WTC11 (cell line): ENCODE results near the gene TMEM88. TPM values are rescaled to one million over a fixed set of nuclear protein-coding genes. Genes with fewer than 3 reads are reported as not detected.

Source experiments
- ATAC-seq: fragments of 200-7000 bp; cut with Tn5 transposase; 2 replicates; pipeline ENCODE4 v1.10.0; 2021; ENCODE audit warnings: mild to moderate bottlenecking, moderate library complexity
- CTCF ChIA-PET: fragments of 300-600 bp; sonication (Branson Sonifier 250); formaldehyde crosslinking; loops from one replicate; lab custom pipeline; 2021; ENCODE audit warnings: antibody characterized with exemption; lab: Charles Lee
- POLR2A ChIA-PET: fragments of 350-600 bp; sonication (Branson Sonifier 250); formaldehyde crosslinking; loops from one replicate; lab custom pipeline; 2021; ENCODE audit warnings: antibody characterized with exemption; lab: Charles Lee
- DNase-seq: peaks from one replicate; pipeline ENCODE4 v3.0.0; 2021; ENCODE audit warnings: low spot score
- H3K27ac Mint-ChIP-seq: 2 replicates; pipeline ENCODE4 v1.8.0; 2021; ENCODE audit warnings: mixed read lengths
- H3K27me3 Mint-ChIP-seq: 2 replicates; pipeline ENCODE4 v1.8.0; 2021; ENCODE audit warnings: low read depth, mild to moderate bottlenecking, moderate library complexity, mixed read lengths
- H3K36me3 Mint-ChIP-seq: 2 replicates; pipeline ENCODE4 v1.8.0; 2021; ENCODE audit warnings: mixed read lengths
- H3K4me1 Mint-ChIP-seq: 2 replicates; pipeline ENCODE4 v1.8.0; 2022; ENCODE audit warnings: mixed read lengths
- H3K4me3 Mint-ChIP-seq: 2 replicates; pipeline ENCODE4 v1.8.0; 2021; ENCODE audit warnings: mild to moderate bottlenecking, moderate library complexity, mixed read lengths
- H3K9me3 Mint-ChIP-seq: 2 replicates; pipeline ENCODE4 v1.8.0; 2021; ENCODE audit warnings: mixed read lengths
- CBFB ChIP-seq: sonication (generic); formaldehyde crosslinking; IDR thresholded peaks from 2 replicates; pipeline ENCODE4 v1.8.1; 2022; ENCODE audit warnings: mild to moderate bottlenecking, low read depth, missing genetic modification reagents
- E2F4 ChIP-seq: sonication (generic); formaldehyde crosslinking; IDR thresholded peaks from 2 replicates; pipeline ENCODE4 v1.8.1; 2022; ENCODE audit warnings: low read depth, mild to moderate bottlenecking, moderate library complexity, missing genetic modification reagents, borderline replicate concordance
- ESRRA ChIP-seq: sonication (generic); formaldehyde crosslinking; IDR thresholded peaks from 2 replicates; pipeline ENCODE4 v1.8.1; 2022; ENCODE audit warnings: mild to moderate bottlenecking, missing genetic modification reagents, borderline replicate concordance
- ETV6 ChIP-seq: sonication (generic); formaldehyde crosslinking; IDR thresholded peaks from 2 replicates; pipeline ENCODE4 v1.8.1; 2022; ENCODE audit warnings: mild to moderate bottlenecking, missing genetic modification reagents
- HMGXB4 ChIP-seq: sonication (generic); formaldehyde crosslinking; IDR thresholded peaks from 2 replicates; pipeline ENCODE4 v1.8.1; 2023; ENCODE audit warnings: mild to moderate bottlenecking, moderate library complexity, missing genetic modification reagents
- NFYB ChIP-seq: sonication (generic); formaldehyde crosslinking; conservative IDR thresholded peaks from 2 replicates; pipeline ENCODE4 v1.8.0; 2022; ENCODE audit warnings: low read depth, missing genetic modification reagents
- NR3C1 ChIP-seq: sonication (generic); formaldehyde crosslinking; conservative IDR thresholded peaks from 2 replicates; pipeline ENCODE4 v1.8.1; 2023; ENCODE audit warnings: low read depth, mild to moderate bottlenecking, missing genetic modification reagents
- USF1 ChIP-seq: sonication (generic); formaldehyde crosslinking; IDR thresholded peaks from 2 replicates; pipeline ENCODE4 v1.8.0; 2022; ENCODE audit warnings: mild to moderate bottlenecking, missing genetic modification reagents
- ZNF121 ChIP-seq: sonication (generic); formaldehyde crosslinking; IDR thresholded peaks from 2 replicates; pipeline ENCODE4 v1.8.0; 2023; ENCODE audit warnings: missing genetic modification reagents
- ZNF263 ChIP-seq: sonication (generic); formaldehyde crosslinking; IDR thresholded peaks from 2 replicates; pipeline ENCODE4 v1.8.1; 2022; ENCODE audit warnings: low read depth, mild to moderate bottlenecking, moderate library complexity, missing genetic modification reagents
- ZNF396 ChIP-seq: fragments of 250-450 bp; sonication (Bioruptor Pico); IDR thresholded peaks from 2 replicates; pipeline ENCODE4 v1.8.0; 2021; ENCODE audit warnings: mild to moderate bottlenecking, moderate library complexity, borderline replicate concordance
- ZNF423 ChIP-seq: fragments of 250-450 bp; sonication (Bioruptor Pico); IDR thresholded peaks from 2 replicates; pipeline ENCODE4 v2.1.2; 2022; ENCODE audit warnings: mild to moderate bottlenecking, moderate library complexity
- total RNA-seq: library from RNA; stranded (reverse); gene quantifications from 3 replicates; pipeline ENCODE4 v1.2.3, GENCODE V29; 2021
- TF ChIP-seq, protein P1 (sequence below): sonication (generic); formaldehyde crosslinking; IDR thresholded peaks from 2 replicates; pipeline ENCODE4 v1.8.0; 2022; ENCODE audit warnings: missing genetic modification reagents

The TMEM88 gene
- total RNA-seq, 1 experiment from 2014 or later: 2.9 TPM

GRCh38 chr17:7854078-7854777 lies 638 bp upstream of the TMEM88 start:
- ATAC-seq (no peak), DNase-seq (peak; percentile 43)
- H3K27me3 Mint-ChIP-seq: peaks cover 30% of the 10 kb centered on the region
- TF ChIP-seq CBFB (CRISPR knock-in tag) (no peak), NFYB (CRISPR knock-in tag) (no peak), ZNF396 (no peak), ZNF121 (no peak)
- TF ChIP-seq, protein P1, sequence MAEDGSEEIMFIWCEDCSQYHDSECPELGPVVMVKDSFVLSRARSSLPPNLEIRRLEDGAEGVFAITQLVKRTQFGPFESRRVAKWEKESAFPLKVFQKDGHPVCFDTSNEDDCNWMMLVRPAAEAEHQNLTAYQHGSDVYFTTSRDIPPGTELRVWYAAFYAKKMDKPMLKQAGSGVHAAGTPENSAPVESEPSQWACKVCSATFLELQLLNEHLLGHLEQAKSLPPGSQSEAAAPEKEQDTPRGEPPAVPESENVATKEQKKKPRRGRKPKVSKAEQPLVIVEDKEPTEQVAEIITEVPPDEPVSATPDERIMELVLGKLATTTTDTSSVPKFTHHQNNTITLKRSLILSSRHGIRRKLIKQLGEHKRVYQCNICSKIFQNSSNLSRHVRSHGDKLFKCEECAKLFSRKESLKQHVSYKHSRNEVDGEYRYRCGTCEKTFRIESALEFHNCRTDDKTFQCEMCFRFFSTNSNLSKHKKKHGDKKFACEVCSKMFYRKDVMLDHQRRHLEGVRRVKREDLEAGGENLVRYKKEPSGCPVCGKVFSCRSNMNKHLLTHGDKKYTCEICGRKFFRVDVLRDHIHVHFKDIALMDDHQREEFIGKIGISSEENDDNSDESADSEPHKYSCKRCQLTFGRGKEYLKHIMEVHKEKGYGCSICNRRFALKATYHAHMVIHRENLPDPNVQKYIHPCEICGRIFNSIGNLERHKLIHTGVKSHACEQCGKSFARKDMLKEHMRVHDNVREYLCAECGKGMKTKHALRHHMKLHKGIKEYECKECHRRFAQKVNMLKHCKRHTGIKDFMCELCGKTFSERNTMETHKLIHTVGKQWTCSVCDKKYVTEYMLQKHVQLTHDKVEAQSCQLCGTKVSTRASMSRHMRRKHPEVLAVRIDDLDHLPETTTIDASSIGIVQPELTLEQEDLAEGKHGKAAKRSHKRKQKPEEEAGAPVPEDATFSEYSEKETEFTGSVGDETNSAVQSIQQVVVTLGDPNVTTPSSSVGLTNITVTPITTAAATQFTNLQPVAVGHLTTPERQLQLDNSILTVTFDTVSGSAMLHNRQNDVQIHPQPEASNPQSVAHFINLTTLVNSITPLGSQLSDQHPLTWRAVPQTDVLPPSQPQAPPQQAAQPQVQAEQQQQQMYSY: no peak
- TF ChIP-seq, all 79 proteins: peak for 0
- ChIA-PET CTCF (interaction anchor here (1.2 kb wide), 1 partner anchor 134 kb away, joined by 3 read pairs; no protein-coding TSS in a partner anchor), POLR2A (interaction anchor here (1.0 kb wide), 1 partner anchor 18 kb away, joined by 5 read pairs; no protein-coding TSS in a partner anchor)
- Mint-ChIP-seq H3K36me3 (no peaks in the 10 kb centered on the region), H3K27ac (no peak overlapping the region), H3K4me1 (peaks cover 38% of the 10 kb centered on the region), H3K9me3 (no peaks in the 10 kb centered on the region), H3K4me3 (peak overlapping the region; percentile 63)

DNA sequence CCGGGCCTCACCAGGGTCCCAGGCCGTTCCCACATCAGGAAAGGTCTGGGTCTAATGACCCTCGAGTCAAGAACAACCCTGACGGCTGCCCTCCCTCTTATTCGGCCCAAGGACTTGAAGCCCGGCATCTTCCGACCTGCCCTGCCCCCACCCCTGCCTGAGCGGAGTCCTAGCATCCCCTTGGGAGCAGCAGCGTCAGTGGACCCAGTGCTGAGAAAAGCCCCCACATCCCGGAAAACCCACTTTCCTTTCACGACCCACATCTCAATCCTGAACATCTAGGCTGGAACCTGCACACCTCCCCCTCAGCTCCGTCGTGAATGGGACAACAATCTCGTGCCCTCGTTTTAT lies 769 bp downstream of the TMEM88 start:
- CTCF ChIA-PET: interaction anchor here (0.7 to 3.1 kb wide), 5 partner anchors 11 to 224 kb away, joined by 3 to 63 read pairs (median 12); partner anchors contain the start of gene KDM6B

DNA sequence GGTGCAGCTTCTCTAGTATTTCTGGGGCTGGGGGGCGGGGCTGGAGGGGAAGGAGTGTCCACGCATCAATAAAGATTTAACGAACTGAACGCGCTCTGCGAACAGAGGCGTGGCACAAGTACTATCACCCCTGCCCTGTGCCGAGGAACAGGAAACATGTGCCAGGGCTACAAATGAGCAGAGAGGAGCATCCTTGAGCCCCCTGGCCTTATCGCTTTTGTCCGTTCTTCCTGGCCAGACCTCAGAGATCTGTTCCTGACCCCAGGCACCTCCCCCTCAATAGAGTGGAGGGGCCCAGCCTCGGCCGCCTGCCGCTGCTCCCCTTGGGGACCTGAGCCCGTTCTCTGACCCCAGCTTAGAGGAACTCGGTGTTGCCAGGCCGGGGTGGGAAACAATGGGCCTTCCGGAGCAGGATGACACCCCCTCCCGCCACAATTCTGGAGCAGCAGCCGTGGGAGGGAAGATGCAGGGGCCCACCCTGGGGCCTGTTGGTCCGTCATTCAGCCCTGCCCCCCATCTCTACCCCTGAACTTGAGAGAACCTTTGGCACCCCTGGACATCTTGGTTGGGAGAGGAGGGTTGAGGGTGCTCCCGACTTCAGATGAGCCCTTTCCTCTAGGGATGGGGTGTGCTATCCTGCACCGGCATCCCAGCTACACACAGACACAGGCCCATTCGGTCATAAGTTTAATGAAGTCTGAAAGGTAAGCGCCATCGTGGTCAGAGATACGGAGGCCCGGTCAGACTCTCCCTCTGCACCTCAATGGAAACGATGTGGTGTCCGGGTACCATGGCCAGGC lies 1.3 kb downstream of the TMEM88 start:
- no peaks in the 10 kb centered on the region for H3K9me3 Mint-ChIP-seq
- peaks cover 28% of the 10 kb centered on the region for H3K4me1 Mint-ChIP-seq
- no peak overlapping the region for H3K4me3 Mint-ChIP-seq
- TF ChIP-seq NR3C1 (no peak), ZNF423 (CRISPR knock-in tag) (no peak), ZNF263 (CRISPR knock-in tag) (0 out of 2 replicates have a peak, but pooled peaks have one; percentile 37), USF1 (CRISPR knock-in tag) (no peak), NFYB (CRISPR knock-in tag) (no peak), ZNF396 (no peak), HMGXB4 (CRISPR knock-in tag) (no peak), ESRRA (CRISPR knock-in tag) (no peak)
- TF ChIP-seq, all 79 proteins: peak for 1
- ATAC-seq (no peak), DNase-seq (no peak)
- Mint-ChIP-seq H3K36me3 (peaks cover 6% of the 10 kb centered on the region), H3K27me3 (peaks cover 25% of the 10 kb centered on the region), H3K27ac (no peak overlapping the region)
- POLR2A ChIA-PET: interaction anchor here (1.0 to 1.5 kb wide), 7 partner anchors 11 to 168 kb away, joined by 3 to 11 read pairs (median 6); partner anchors contain the start of genes DNAH2, TP53 and WRAP53
- CTCF ChIA-PET: interaction anchor here (0.6 to 3.1 kb wide), 13 partner anchors 11 to 223 kb away, joined by 3 to 63 read pairs (median 4); partner anchors contain the start of genes CHD3 and KDM6B

More for the DNA sequence above, 769 bp downstream of the TMEM88 start:
- 0 out of 2 replicates have a peak, but pooled peaks have one; percentile 29 for TF ChIP-seq ETV6
- TF ChIP-seq E2F4 (CRISPR knock-in tag): no peak
- H3K4me3 Mint-ChIP-seq: no peak overlapping the region
- H3K27ac Mint-ChIP-seq: no peak overlapping the region
- peaks cover 30% of the 10 kb centered on the region for H3K27me3 Mint-ChIP-seq
- H3K9me3 Mint-ChIP-seq: no peaks in the 10 kb centered on the region
- POLR2A ChIA-PET: no interaction called here
- peaks cover 6% of the 10 kb centered on the region for H3K36me3 Mint-ChIP-seq
- peaks cover 34% of the 10 kb centered on the region for H3K4me1 Mint-ChIP-seq
- ATAC-seq (no peak), DNase-seq (no peak)
